Measurements from ENCODE around the gene GAP43. TPM values are rescaled to one million over a fixed set of nuclear protein-coding genes. Genes with fewer than 3 reads are reported as not detected.

GAP43 gene
- total RNA-seq, 1 donor from 2014 or later: not detected

GRCh38 chr3:115758076-115758763 is 134.9 kb downstream of the GAP43 start:
- intact Hi-C loops (cut with micrococcal nuclease): no loop called here

GRCh38 chr3:115760716-115761115 is 137.4 kb downstream of the GAP43 start:
- intact Hi-C loops (cut with micrococcal nuclease): no loop called here

- intact Hi-C loops (cut with micrococcal nuclease): no loop called here
Observed at GRCh38 chr3:115761927-115762305, 138.6 kb downstream of the GAP43 start.

DNA sequence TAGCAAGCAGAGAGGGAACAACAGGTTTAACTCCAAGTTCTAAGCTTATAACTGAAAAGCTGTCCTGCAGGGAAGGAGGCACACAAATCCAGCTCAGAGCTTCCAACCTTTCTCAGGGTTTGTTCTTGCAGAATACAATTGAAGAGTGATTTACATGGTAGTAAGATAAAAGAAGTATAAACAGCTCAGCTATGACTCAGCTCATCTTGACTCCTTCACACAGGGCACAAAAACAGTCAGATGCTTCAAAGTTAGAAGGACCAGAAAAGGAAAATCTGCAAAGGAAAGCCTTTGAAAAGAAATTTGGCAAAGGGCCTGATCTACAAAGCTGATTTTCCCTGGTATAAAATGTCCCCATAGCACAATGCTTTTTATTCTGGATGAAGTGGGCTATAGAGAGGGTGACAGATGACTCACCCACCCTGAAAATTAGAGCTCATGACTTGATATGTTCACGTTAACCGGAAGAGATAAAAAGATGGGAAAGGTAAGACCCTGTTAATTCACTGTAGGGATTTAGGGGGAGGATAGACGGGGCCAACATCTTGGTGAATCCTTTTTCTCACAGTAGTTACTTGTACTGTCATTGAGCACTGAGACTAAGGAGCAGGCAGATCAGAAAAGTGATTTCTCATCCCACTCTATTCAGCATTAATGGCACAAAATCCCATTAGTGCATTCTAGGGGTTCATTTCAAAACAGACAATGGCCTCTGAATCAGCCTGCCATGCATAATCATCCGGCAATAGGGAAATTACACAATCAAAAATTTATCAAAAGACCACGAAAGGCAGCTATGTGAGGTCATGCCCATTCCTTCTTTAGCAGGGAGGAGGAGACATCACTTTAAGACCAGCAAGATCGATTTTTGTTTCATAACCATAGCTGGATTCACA is 143.5 kb downstream of the GAP43 start:
- intact Hi-C loops (cut with micrococcal nuclease): no loop called here

DNA sequence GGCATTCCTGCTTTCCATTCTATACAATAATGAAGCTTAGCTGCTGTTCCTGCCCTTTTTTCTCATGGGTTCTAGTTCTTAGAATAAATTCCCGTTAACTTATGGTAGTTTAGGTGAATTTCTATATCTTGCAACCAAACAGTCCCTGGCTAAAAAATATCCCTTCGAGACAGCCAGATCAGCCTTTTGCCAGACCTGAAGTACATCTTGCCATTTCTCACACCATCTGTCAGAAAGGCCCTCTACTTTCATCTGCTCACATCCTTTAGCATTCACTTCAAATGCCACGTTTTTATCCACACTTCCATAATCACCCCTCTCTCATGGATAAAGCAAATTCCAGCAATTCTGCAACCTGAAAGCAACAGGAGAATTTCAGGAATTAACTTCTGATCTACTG is 145.4 kb downstream of the GAP43 start:
- intact Hi-C loops (cut with micrococcal nuclease): no loop called here
